B cell (primary cell): ENCODE measurements around the gene GRB14. TPM values are rescaled to one million over a fixed set of nuclear protein-coding genes. Genes with fewer than 3 reads are reported as not detected.

Experiments used
- ATAC-seq: fragments of 200-7000 bp; cut with Tn5 transposase; one replicate; pipeline ENCODE4 v1.10.0; 2021; ENCODE audit warnings: low read depth, mild to moderate bottlenecking, moderate number of reproducible peaks, moderate library complexity
- CTCF ChIA-PET: fragments of 350-600 bp; sonication (Branson Sonifier 250); formaldehyde crosslinking; loops from one replicate; lab custom pipeline; 2021; ENCODE audit warnings: antibody characterized with exemption, inconsistent platforms; lab: Charles Lee
- POLR2A ChIA-PET: fragments of 350-600 bp; sonication (Branson Sonifier 250); formaldehyde crosslinking; loops from one replicate; lab custom pipeline; 2021; ENCODE audit warnings: antibody characterized with exemption; lab: Charles Lee
- DNase-seq: peaks from one replicate; pipeline ENCODE4 v3.0.0; 2013
- H2AFZ ChIP-seq: 2 replicates; pipeline ENCODE4 v1.6.1; 2012; ENCODE audit warnings: mild to moderate bottlenecking, low read depth, low read length; ENCODE audit not compliant: insufficient read depth, poor library complexity, severe bottlenecking
- H3K27ac ChIP-seq, 2 donors: 1 replicate in 1 of 2; 2 replicates in 1 of 2; pipeline ENCODE4 v1.5.1; 2012 to 2013; ENCODE audit warnings: low read length in 2 of 2, mild to moderate bottlenecking in 2 of 2, moderate library complexity in 1 of 2
- H3K27me3 ChIP-seq, 4 experiments: fragments of 200-600 bp in 1 of 4; sonication (generic) in 1 of 4; replicated peaks in 1 of 4; 1 replicate in 2 of 4; 2 replicates in 2 of 4; pipeline versions ENCODE4 v1.6.1 to v1.7.0; 2013 to 2016; ENCODE audit warnings: low read length in 3 of 4, mild to moderate bottlenecking in 2 of 4, mixed read lengths in 1 of 4, moderate library complexity in 1 of 4; ENCODE audit not compliant: insufficient read depth in 4 of 4, control insufficient read depth in 3 of 4; ENCODE audit errors: control extremely low read depth in 1 of 4
- H3K36me3 ChIP-seq, 2 experiments: replicated peaks in 1 of 2; 1 replicate in 1 of 2; 2 replicates in 1 of 2; pipeline versions ENCODE4 v1.6.1 to v1.7.1; 2013; ENCODE audit warnings: low read length in 1 of 2; ENCODE audit not compliant: insufficient read depth in 2 of 2, control insufficient read depth in 1 of 2; ENCODE audit errors: control extremely low read depth in 1 of 2, extremely low read depth in 1 of 2
- H3K4me1 ChIP-seq, 2 donors: fragments of 200-600 bp in 1 of 2; sonication (generic) in 1 of 2; 1 replicate in 1 of 2; 2 replicates in 1 of 2; pipeline versions ENCODE4 v1.5.1 to v1.6.1; 2013 to 2017; ENCODE audit warnings: low read length in 2 of 2; ENCODE audit not compliant: control insufficient read depth in 2 of 2, insufficient read depth in 2 of 2
- H3K4me2 ChIP-seq: replicated peaks from 2 replicates; pipeline ENCODE3; 2012; ENCODE audit warnings: mild to moderate bottlenecking, low read depth, low read length; ENCODE audit not compliant: poor library complexity, severe bottlenecking
- H3K4me3 ChIP-seq, 5 experiments: fragments of 200-600 bp in 1 of 5; sonication (generic) in 1 of 5; 1 replicate in 3 of 5; 2 replicates in 2 of 5; pipeline versions ENCODE4 v1.5.1 to v1.7.0; 2011 to 2016; ENCODE audit warnings: low read length in 4 of 5, mild to moderate bottlenecking in 4 of 5, low read depth in 2 of 5, control low read depth in 1 of 5, moderate library complexity in 1 of 5; ENCODE audit not compliant: insufficient read depth in 1 of 5; ENCODE audit errors: control extremely low read depth in 1 of 5, extremely low read depth in 1 of 5
- H3K79me2 ChIP-seq: fragments of 200-600 bp; sonication (generic); one replicate; pipeline ENCODE4 v1.6.0; 2016; ENCODE audit warnings: low read length; ENCODE audit not compliant: control insufficient read depth, insufficient read depth
- H3K9ac ChIP-seq: fragments of 200-600 bp; sonication (generic); 2 replicates; pipeline ENCODE4 v1.6.1; 2017; ENCODE audit warnings: mild to moderate bottlenecking, low read length, moderate library complexity
- H3K9me3 ChIP-seq, 3 donors: one replicate each; pipeline versions ENCODE4 v1.6.1 to v1.7.1; 2013; ENCODE audit warnings: low read length in 2 of 3; ENCODE audit not compliant: control insufficient read depth in 2 of 3, insufficient read depth in 1 of 3; ENCODE audit errors: control extremely low read depth in 1 of 3
- H4K20me1 ChIP-seq: 2 replicates; pipeline ENCODE4 v1.6.0; 2012; ENCODE audit warnings: mild to moderate bottlenecking, low read length; ENCODE audit not compliant: insufficient read depth, control insufficient read depth, poor library complexity, severe bottlenecking
- H3K27ac Mint-ChIP-seq: one replicate; pipeline ENCODE4 v1.8.0; 2021; ENCODE audit warnings: mixed read lengths
- H3K27me3 Mint-ChIP-seq: one replicate; pipeline ENCODE4 v1.8.0; 2021; ENCODE audit warnings: mixed read lengths
- H3K4me1 Mint-ChIP-seq: one replicate; pipeline ENCODE4 v1.8.0; 2021; ENCODE audit warnings: mixed read lengths
- H3K4me3 Mint-ChIP-seq: one replicate; pipeline ENCODE4 v1.8.0; 2021; ENCODE audit warnings: mixed read lengths
- H3K9me3 Mint-ChIP-seq: one replicate; pipeline ENCODE4 v1.8.0; 2022; ENCODE audit warnings: mixed read lengths; ENCODE audit not compliant: insufficient read depth
- EZH2 ChIP-seq: IDR thresholded peaks from 2 replicates; pipeline ENCODE4 v1.6.1; 2012; ENCODE audit warnings: borderline replicate concordance, low read depth, mild to moderate bottlenecking, moderate library complexity, low read length; ENCODE audit not compliant: insufficient read depth, poor library complexity, severe bottlenecking
- WGBS: methylation state at CpG from one replicate; pipeline ENCODE4 v1.1.5; 2013; ENCODE audit warnings: missing lambda C conversion rate; ENCODE audit not compliant: insufficient coverage; 5-methylcytosine and 5-hydroxymethylcytosine counted together
- intact Hi-C: fragments of 100-400 bp; cut with micrococcal nuclease; formaldehyde crosslinking; loops from one replicate; pipeline ENCODE4 v1.10.0; 2022
- polyA plus RNA-seq: library from polyadenylated mRNA; depleted of rRNA; stranded (reverse); fragments of >200 nt; gene quantifications from 2 replicates; pipeline ENCODE4 v1.2.3, GENCODE V29; 2012
- total RNA-seq, 2 donors: library from RNA; stranded (reverse); fragments of 120-200 nt in 1 of 2; gene quantifications; 1 replicate in 1 of 2; 2 replicates in 1 of 2; pipeline versions ENCODE4 v1.2.3 to v1.2.4, GENCODE V29; 2013 to 2022
- TF ChIP-seq, protein P1 (sequence below): fragments of 200-600 bp; IDR thresholded peaks from one replicate; pipeline ENCODE4 v1.8.0; 2022; ENCODE audit warnings: antibody characterized with exemption, mild to moderate bottlenecking

GRB14 gene
- total and polyA plus RNA-seq, 2 donors (not counting 1 experiment from before 2014, with no cell fraction given): not detected

DNA sequence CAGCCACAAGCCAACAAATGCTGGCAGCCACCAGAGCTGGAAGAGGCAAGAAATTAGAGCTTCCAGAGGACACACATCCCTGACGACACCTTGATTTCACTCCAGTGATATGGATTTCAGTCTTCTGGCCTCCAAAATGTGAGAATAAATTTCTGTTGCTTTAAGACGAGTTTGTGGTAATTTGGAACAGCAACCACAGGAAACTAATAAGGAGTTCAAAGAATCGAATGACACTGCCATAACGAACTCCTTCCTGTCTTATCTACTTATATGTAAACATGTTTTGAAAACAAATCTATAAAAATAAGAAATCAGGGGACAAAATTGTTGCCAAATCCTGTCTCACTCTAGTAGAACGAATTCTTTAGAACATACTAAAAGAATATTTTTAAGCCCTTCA lies 75.8 kb downstream of the GRB14 start:
- no peak for DNase-seq

DNA sequence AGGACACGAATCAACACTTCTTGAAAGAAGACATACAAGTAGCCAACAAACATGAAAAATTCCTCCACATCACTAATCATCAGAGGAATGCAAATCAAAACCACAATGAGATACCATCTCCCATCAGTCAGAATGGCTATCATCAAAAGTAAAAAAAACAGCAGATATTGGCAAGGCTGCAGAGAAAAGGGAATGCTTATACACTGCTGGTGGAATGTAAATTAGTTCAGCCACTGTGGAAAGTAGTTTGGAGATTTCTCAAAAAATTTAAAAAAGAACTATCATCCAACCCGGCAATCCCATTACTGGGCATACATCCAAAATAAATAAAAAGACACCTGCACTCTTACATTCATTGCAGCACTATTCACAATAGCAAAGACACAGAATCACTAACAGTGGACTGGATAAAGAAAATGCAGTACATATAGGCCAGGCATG lies 78.7 kb downstream of the GRB14 start:
- H3K79me2 ChIP-seq: no peaks in the 10 kb centered on the region
- peaks cover 2% of the 10 kb centered on the region for H3K9me3 Mint-ChIP-seq
- no peak overlapping the region for H3K27ac Mint-ChIP-seq
- DNase-seq: no peak
- H3K4me3 Mint-ChIP-seq: no peak overlapping the region
- no peaks in the 10 kb centered on the region for H3K9me3 ChIP-seq
- no peaks in the 10 kb centered on the region for H3K36me3 ChIP-seq
- CTCF ChIA-PET: no interaction called here
- H3K27me3 ChIP-seq: no peaks in the 10 kb centered on the region
- no peak for TF ChIP-seq EZH2
- TF ChIP-seq, protein P1, sequence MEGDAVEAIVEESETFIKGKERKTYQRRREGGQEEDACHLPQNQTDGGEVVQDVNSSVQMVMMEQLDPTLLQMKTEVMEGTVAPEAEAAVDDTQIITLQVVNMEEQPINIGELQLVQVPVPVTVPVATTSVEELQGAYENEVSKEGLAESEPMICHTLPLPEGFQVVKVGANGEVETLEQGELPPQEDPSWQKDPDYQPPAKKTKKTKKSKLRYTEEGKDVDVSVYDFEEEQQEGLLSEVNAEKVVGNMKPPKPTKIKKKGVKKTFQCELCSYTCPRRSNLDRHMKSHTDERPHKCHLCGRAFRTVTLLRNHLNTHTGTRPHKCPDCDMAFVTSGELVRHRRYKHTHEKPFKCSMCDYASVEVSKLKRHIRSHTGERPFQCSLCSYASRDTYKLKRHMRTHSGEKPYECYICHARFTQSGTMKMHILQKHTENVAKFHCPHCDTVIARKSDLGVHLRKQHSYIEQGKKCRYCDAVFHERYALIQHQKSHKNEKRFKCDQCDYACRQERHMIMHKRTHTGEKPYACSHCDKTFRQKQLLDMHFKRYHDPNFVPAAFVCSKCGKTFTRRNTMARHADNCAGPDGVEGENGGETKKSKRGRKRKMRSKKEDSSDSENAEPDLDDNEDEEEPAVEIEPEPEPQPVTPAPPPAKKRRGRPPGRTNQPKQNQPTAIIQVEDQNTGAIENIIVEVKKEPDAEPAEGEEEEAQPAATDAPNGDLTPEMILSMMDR: no peak
- no peak overlapping the region for H3K4me2 ChIP-seq
- no peaks in the 10 kb centered on the region for H3K4me1 ChIP-seq
- no peak for ATAC-seq
- H3K27ac ChIP-seq: no peak overlapping the region
- no peak overlapping the region for H2AFZ ChIP-seq
- peaks cover 3% of the 10 kb centered on the region for H3K27me3 Mint-ChIP-seq
- H3K4me1 Mint-ChIP-seq: no peaks in the 10 kb centered on the region
- intact Hi-C loops: no loop called here
- no peak overlapping the region for H3K9ac ChIP-seq
- H4K20me1 ChIP-seq: no peaks in the 10 kb centered on the region
- no peak overlapping the region for H3K4me3 ChIP-seq
- POLR2A ChIA-PET: no interaction called here
- no CpG with 5 or more reads among the region's 2 CpGs for WGBS

More for the DNA sequence above, 75.8 kb downstream of the GRB14 start:
- Histone ChIP-seq H3K4me2 (no peak overlapping the region), H2AFZ (no peak overlapping the region), H3K9ac (no peak overlapping the region), H3K27ac (no peak overlapping the region), H3K9me3 (no peaks in the 10 kb centered on the region), H3K4me3 (no peak overlapping the region), H3K27me3 (no peaks in the 10 kb centered on the region), H3K4me1 (no peaks in the 10 kb centered on the region), H3K79me2 (no peaks in the 10 kb centered on the region), H3K36me3 (no peaks in the 10 kb centered on the region), H4K20me1 (no peaks in the 10 kb centered on the region)
- no peak overlapping the region for H3K4me3 Mint-ChIP-seq
- POLR2A ChIA-PET: no interaction called here
- no peak for ATAC-seq
- H3K4me1 Mint-ChIP-seq: no peaks in the 10 kb centered on the region
- intact Hi-C loops: no loop called here
- H3K27ac Mint-ChIP-seq: no peak overlapping the region
- WGBS: 50% methylated on average over 1 of the region's 5 CpGs
- no peak for TF ChIP-seq EZH2
- TF ChIP-seq, protein P1: no peak
- peaks cover 2% of the 10 kb centered on the region for H3K9me3 Mint-ChIP-seq
- CTCF ChIA-PET: interaction anchor here (1.9 kb wide), 1 partner anchor 15 kb away, joined by 7 read pairs; no protein-coding TSS in a partner anchor
- H3K27me3 Mint-ChIP-seq: peaks cover 3% of the 10 kb centered on the region
